ENCODE measurements around the gene RCOR1.
"Not testable (repeated sequence)": the region's sequence is repeated elsewhere in the genome, so short reads cannot be mapped to it uniquely, and the experiment has no call there.

The RCOR1 gene

DNA sequence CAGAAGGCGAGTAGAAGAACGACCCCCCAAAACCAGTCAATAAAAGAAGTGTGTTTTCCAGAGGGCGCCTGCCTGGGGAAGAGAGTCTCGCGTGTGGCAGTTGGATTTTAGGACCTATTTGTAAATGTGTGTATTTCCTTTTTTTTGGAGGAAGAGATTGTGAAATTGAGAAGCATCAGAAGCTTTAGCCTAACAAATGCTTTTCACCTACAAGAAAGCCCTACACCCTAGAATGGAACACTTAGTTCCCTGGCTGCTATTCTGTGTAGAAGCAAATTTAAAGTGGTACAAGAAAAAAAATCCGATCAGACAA lies 1.3 kb downstream of the RCOR1 start:
- DNase-seq = peak; percentile 21

DNA sequence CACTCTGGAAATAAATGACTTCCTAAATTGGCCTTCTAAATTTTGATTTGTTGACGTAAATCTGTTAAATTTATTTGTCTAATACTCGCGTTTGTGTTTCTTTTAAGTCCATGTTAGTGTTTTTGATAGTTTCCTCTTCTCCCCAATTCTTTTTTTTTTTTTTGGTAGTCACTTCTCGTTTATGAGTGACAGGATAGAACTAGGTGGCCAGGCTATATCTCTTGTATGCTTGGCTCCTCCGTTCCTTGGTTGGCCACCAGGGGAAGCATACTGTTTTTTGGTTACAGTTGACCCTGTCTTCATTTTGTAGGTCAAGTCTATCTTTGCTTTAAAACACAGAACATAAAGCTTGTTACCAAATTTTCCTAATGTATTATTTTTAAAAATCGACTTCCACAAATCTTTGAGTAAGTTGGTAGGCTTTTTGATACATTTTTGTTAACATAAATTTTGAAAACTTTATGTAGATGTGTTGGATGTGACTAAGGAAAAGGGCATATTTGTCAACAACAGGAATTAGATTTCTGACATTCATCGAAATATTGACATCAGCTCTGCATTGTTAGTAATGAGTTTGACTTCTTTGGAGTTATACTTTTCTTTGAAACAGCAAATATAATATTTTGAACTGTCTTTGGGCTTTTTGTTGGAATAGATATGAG lies 2.2 kb downstream of the RCOR1 start:
- DNase-seq = peak; percentile 39

DNA sequence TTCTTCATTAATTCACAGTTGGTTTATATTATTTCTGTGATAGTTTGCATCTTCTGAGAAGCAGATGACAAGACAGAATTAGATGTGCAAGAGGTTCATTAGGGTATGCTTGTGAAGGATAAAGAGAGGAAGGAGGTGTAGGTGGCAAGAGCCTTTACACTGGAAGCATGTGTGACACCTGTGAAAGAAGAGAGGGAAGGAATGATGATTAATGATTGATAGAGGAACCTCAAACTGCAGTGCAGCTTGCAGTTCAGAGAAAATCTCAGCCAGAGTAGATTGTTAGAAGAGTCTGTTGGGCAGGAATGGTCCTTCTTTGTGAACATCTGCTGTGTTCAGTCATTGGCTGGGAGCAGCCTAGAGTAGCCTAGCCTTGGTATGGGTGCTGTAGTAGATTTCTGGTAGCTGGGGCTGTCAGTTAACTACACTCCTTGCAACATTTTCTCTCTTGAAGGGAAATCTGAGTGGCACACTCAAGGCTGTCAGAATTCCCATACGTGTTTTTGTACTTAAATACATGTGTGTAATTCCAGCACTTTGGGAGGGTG lies 9.0 kb downstream of the RCOR1 start:
- no peak for DNase-seq

DNA sequence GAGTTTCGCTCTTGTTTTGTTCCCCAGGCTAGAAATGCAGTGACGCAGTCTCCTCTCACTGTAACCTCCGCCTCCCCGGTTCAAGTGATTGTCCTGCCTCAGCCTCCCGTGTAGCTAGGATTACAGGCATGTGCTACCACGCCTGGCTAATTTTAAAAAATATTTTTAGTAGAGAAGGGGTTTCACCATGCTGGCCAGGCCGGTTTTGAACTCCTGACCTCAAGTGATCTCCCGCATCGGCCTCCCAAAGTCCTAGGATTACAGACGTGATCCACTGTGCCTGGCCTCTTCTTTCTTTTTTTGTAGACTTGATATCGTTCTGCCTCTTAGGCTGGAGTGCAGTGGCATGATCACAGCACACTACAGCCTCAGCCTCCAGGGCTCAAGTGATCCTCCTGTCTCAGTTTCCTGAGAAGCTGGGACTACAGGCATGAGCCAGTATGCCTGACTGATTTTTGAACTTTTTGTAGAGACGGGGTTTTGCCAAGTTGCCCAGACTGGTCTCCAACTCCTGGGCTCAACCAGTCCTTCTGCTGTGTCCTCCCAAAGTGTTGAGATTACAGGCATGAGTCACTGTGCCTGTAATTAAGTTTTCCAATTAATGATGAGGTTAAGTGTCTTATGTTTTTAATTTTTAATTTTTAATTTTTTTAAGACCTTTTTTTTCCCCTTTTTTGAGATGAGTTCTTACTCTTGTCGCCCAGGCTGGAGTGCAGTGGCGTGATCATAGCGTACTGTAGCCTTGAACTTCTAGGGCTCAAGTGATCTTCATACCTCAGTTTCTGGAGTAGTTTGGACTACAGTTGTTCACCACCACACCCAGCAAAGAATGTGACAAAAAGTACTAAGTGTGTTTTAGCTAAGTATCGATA lies 10.2 kb downstream of the RCOR1 start:
- DNase-seq = no peak

DNA sequence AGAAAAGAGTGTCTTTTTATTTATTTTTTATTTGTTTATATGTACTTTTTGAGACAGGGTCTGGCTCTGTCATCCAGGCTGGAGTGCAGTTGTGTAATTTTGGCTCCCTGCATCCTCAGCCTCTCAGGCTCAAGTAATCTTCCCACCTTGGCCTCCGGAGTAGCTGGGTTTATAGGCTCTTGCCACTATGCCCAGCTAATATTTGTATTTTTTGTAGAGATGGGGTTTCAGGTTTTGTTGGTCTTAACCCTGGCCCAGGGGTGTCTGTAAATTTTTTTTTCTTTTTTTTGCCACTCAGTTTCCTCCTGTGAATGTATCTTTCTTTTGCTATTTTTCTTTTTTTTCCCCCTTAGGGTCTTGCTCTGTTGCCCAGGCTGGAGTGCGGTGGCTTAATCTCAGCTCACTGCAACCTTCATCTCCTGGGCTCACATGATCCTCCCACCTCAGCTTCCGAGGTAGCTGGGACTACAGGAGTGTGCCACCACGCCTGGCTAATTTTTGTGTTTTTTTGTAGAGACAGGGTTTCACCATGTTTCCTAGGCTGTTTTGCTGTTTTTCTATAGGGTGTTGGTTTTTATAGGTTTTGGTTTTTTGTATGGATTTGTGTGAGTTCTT lies 11.0 kb downstream of the RCOR1 start:
- DNase-seq = no peak

DNA sequence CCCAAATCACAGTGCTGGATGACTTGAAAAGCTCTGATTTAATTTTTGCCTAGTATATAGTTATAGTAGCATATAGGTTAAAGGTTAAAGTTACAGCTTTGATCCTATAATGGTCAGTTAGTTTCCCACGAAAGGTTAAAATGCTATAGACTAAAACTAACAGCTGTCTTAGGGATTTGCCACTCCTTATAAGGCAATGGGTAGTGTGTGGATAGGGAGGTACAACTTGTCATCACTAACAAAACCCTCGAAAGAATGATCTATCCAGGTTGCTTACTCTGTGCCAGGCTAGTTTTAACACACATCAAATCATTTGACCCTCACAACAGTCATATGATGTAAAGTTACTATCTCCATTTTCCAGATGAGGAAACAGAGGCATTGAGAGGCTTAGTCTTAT lies 11.7 kb downstream of the RCOR1 start:
- DNase-seq = no peak

DNA sequence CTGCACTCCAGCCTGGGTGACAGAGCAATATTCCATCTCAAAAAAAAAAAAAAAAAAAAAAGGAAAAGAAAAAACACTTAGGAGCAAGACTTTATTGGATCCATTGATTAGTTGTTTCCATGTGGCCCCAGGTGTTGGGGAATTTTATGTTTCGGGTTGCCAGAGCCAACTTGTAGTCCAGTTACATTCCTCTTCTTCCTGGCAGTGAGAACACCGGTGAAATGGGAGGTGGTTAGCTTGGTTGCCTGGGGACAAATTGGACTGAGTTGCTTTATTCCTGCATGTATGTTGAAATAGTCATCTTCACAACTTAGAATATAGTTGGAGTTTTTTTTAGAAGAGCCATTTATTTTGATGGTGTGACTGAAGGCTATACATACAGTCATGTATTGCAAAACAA lies 12.6 kb downstream of the RCOR1 start:
- DNase-seq = no peak

DNA sequence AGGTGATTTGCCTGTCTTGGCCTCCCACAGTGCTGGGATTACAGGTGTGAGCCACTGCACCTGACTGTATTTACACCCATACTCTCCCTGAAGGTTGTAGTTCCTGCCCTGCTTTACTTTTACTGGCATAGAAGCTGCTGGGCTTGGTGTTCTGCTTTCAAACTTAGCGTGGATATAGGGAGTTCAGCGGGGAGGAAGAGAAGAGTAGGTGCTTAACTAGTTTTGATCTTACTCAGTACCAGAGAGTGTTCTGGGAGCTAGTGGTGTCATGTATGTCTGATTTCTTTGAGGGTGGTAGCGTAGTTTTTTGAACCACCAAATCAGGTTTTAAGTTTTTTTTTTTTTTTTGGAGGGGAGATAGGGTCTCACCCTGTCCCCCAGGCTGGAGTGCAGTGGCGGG lies 13.8 kb downstream of the RCOR1 start:
- no peak for DNase-seq

DNA sequence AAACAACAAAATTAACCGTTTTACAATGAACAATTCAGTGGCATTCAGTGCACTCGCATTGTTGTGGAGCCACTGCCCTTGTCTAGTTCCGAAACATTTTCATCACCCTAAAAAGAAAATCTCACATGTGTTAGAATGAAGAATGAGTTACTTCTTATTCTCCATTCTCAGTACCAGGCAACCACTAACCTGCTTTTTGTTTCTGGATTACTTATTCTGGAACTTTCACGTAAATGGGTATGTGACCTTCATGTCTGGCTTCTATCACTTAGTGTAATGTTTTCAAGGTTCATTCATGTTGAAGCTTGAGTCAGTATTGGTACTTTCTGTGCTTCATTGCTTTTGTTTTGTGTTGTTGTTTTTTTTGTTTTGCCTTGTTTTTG lies 15.6 kb downstream of the RCOR1 start:
- DNase-seq = no peak

DNA sequence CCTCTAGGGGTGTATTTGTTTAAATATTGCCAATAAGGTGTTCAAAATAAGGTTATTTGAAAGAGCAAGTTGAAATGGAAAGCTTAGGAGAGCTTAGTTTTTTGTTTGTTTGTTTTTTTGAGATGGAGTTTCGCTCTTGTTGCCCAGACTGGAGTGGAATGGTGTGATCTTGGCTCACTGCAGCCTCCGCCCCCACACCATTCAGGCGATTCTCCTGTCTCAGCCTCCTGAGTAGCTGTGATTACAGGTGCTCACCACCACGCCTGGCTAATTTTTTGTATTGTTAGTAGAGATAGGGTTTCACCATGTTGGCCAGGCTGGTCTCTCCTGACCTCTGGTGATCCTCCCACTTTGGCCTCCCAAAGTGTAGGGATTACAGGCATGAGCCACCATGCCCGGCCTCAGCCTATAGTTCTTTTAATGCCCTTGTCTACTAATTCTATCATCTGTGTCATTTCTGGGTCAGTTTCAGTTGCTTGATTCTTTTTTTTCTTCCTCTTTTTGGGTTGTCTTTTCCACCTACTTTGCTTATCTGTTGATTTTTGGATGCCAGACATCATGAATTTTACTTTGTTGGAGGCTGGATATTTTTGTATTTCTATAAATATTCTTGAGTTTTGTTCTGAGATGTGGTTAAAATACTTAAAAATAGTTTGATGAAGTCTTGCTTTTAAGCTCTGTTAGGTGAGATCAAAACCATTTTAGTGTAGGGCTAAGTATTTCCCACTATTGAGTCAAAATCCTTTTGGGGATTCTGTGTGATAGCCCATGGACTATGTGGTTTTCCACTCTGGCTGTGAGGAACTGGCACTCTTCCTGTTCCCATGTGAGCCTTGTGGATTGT lies 18.7 kb downstream of the RCOR1 start:
- no peak for DNase-seq

DNA sequence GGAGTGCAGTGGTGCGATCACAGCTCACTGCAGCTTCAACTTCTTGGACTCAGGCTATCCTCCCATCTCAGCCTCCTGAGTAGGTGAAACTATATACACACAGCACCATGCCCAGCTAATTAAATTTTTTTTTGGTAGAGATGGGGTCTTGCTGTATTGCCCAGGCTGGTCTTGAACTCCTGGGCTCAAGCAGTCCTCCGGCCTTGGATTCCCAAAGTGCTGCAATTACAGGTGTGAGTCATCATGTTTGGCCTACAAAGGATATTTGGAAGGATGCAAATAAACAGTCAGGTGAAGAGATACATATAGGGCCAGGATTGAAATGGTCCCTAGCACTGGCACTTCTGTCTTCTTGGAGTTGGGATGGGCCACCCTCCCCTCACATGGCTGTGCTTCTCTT lies 23.9 kb downstream of the RCOR1 start:
- no peak for DNase-seq

DNA sequence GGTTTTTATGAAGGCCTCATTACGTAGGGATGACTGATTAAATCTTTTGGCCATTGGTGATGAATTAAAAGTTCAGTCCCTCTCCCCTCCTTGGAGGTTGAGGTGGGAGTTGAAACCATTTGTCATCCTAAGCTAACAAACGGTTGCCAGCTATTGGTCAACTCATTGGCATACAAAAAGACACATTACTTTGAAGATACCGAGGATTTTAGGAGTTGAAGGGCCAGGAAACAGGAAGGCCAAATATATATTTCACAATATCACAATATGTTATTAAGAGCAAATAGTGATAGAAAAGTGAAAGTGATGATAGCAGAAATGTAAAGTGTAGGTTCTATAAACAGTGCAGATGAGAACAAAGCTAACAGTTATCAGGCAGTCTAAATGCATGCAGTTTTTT lies 24.4 kb downstream of the RCOR1 start:
- no peak for DNase-seq

DNA sequence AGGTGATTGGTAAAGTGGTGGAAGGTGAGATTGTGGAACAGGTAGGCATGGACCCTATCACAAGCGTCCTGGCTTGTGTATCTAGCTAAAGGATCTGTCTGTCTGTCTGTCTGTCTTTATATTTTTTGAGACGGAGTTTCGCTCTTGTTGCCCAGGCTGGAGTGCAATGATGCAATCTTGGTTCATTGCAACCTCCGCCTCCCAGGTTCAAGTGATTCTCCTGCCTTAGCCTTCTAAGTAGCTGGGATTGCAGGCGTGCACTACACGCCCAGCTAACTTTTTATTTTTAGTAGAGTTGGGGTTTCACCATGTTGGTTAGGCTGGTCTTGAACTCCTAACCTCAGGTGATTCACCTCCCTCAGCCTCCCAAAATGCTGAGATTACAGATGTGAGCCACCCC lies 26.6 kb downstream of the RCOR1 start:
- not testable (repeated sequence) for DNase-seq

DNA sequence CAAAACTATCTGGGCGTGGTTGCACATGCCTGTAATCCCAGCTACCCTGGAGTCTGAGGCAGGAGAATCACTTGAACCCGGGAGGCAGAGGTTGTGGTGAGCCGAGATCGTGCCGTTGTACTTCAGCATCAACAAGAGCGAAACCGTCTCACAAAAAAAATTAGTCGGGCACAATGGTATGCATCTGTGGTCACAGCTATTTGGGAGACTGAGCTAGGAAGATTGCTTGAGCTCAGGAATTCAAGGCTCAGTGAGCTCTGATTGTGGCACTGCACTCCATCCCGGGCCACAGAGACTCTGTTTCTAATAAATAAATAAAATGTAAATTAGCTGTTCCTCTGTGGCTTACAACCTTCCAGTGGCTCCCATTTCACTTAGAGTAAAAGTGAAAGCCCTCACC lies 28.0 kb downstream of the RCOR1 start:
- DNase-seq = no peak

DNA sequence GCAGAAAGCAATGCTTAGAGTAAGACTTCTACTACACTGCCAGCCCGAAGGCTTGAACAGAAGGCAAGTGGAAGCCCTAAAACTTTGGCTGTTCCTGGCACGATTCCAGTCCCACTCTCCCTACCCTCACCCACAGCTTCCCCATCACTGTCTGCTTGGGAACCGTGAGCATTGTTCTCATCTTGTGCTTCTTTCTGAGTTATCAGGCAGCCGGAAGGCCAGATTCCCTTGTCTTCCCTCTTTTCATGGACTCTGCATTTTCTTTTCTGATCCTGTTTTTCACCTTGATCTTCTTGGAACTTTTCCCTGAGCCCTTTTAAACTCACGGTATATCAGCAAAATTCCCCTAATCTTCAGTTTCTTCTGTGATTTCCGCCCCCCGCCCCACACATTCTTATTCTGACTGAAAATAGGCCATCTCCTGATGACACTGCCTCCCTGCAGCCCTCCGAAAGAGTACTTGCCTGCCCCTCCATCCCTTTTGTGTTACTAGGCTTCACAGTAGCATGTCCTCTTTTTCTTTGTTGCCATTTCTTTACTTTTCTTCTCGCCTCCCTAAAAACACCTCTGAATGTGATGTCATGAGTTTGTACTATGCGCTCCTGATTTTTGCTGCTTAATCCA lies 29.9 kb downstream of the RCOR1 start:
- DNase-seq = peak; percentile 13

DNA sequence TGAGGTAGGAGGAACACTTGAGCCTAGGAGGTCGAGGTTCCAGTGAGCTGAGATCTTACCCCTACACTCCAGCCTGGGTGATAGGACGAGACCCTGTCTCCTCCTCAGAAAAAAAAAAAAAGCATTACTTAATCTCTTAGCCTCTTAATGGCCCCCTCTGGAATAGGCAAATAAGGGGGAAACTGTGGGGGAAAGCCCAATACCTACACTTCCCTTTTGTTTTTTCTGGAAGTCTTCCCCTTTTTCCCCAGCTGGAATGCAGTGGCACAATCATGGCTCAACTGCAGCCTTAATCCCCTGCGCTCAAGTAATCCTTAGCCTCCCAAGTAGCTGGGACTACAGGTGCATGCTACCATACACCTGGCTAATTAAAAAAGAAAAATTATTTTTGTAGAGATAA lies 32.2 kb downstream of the RCOR1 start:
- DNase-seq = no peak

DNA sequence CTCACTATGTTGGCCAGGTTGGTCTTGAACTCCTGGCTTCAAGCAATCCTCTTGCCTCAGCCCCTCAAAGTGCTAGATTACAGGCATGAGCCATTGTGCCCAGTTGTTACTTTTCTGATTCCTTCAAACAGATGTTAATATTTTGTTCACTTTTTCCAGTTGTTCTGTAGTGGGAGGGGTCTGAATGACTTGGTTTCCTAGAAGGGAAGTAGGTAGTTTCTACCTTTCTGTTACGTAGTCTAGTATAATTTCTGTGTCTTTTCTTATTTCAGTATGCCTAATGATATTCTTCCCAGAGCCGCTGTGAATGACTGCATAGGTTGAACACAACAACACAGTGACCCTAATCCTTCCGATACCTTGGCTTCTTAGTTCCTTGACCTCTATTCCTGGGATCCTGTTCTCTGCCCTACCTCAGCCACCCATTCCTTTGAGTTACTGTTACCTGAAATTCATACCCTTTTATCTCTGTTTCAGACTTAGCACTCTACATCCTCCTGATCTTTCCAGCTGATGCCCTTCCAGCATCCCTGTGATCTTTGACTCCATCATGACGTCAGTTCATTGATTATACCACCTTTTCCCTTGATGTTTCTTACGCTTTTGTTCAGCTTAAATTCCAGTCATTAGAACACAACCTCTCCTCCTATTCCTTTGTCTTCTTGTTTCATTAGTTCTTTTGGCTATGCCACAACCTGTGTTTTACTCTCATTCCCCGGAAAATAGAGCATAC lies 33.3 kb downstream of the RCOR1 start:
- DNase-seq = no peak

DNA sequence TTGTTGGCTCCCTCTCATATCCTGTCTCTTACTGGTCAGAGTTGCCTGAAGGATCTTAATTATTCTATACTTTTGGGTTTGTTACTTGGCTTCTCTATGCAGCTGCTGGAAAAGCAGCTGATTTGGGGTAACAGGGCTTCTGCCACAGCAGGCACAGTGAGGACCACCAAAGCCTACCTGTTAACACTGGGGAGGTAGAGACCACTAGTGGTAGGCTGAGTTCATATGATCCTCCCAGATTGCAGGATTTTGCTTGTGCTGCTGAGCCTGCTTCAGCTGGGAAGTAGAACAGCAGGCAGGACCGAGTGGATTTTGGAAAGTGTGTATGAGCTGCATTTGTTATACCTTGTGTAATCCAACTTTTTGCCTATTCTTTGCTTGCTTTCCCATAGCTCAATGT lies 34.1 kb downstream of the RCOR1 start:
- DNase-seq = no peak

DNA sequence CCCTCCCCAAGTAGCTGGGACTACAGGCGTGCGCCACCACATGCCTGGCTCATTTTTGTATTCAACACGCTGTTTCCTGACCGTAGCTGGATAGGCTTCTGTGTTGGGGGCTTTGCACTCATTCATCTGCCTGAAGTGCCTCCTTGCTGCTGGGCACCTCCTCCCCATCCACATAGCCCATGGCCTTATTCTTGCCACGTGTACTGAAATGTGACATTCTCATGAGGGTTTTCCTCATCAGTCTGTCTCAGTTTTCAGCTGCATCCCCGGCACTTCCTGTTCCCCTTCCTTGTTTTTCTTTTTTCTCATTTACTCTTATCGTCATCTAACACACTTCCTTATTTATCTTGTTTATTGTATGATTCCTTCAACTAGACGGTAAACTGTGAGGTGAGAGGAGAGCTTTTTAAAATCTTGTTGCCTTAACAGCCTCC lies 36.6 kb downstream of the RCOR1 start:
- DNase-seq = no peak

DNA sequence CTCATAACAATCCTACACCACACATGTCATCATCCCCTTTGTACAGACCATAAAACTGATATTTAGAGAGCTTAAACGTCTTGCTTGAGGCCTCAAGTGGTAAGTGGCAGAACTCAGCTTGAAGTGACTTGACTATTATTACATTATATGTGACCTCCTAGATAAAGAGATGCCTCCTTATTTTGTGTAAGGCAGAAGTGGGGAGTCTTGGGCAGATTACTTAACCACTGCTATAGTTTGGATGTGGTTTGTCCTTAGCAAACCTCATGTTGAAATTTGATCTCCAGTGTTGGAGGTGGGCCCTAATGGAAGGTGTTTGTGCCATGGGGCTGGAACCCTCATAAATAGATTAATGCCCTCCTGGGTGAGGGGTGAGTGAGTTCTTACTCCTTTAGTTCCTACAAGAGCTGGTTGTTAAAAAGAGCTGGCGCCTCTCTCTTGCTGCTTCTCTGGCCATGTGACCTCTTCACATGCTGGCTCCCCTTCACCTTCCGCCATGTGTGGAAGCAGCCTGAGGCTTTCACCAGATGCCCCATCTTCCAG lies 37.4 kb downstream of the RCOR1 start:
- peak; percentile 43 for DNase-seq

DNA sequence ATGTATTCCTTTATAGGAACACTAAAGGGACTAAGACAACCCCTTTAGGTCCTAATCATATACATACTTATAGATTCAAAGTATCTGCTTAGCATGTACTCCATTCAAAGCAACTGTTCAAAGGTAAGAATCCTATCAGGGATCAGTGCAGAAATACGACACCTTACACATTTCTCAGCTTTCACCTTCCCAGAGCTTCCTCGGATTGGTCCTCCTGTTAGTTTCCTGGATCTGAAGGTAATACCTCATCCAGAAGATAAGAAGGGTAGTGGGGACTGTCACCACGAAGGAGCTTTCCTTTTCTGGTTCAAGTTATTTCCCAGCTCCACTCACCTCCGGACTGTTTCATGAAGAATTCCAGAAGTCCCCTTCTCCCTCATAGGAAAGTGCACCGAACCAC lies 38.0 kb downstream of the RCOR1 start:
- no peak for DNase-seq

DNA sequence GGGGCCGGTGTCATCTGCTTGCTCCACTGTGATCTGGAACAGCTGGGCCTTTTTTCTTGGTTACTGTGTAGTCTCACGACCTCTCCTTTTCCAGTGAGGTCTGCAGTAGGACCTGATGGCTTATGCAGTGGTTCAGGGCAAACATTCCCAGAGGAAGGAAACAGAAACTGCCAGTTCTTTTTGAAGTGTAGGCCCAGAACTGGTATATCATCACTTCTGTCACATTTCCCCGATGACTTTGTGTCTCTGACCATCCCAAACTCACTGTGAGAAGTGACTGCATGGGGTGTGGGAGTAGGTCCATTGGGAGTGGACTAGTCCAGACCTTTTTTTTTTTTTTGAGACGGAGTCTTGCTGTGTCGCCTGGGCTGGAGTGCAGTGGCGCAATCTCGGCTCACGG lies 38.4 kb downstream of the RCOR1 start:
- DNase-seq = no peak
